Measurements from ENCODE around the gene GFI1.

DNA sequence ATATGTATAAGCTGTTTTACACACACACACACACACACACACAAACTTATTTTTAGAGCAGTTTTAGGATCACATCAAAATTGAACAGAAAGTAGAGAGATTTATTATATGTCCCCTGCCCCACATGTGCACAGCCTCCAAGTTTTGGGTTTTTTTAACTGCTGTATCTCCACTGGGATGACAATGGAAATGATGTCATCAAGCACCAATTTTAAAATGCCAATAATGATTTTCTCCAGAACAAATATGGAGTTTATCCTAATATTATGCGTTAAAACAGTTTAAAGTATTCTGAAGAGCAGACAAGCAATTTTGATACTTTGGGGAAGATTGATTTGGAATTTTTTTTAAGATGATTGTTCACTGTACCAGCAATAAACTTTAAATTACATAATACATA is 56.7 kb downstream of the GFI1 start:
- TF ChIP-seq, protein P1, sequence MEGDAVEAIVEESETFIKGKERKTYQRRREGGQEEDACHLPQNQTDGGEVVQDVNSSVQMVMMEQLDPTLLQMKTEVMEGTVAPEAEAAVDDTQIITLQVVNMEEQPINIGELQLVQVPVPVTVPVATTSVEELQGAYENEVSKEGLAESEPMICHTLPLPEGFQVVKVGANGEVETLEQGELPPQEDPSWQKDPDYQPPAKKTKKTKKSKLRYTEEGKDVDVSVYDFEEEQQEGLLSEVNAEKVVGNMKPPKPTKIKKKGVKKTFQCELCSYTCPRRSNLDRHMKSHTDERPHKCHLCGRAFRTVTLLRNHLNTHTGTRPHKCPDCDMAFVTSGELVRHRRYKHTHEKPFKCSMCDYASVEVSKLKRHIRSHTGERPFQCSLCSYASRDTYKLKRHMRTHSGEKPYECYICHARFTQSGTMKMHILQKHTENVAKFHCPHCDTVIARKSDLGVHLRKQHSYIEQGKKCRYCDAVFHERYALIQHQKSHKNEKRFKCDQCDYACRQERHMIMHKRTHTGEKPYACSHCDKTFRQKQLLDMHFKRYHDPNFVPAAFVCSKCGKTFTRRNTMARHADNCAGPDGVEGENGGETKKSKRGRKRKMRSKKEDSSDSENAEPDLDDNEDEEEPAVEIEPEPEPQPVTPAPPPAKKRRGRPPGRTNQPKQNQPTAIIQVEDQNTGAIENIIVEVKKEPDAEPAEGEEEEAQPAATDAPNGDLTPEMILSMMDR (IDR thresholded peaks at IDR 0.05) = no peak
- TF ChIP-seq POLR2A (IDR thresholded peaks at IDR 0.05) = no peak

Data from uterus (tissue), 2 donors.